ENCODE measurements around the gene TMEM30A.

Gene TMEM30A

GRCh38 chr6:75249837-75250236 lies 34.8 kb downstream of the TMEM30A start:
- TF ChIP-seq EZH2phosphoT487 (IDR thresholded peaks at IDR 0.05; ENCODE audit: borderline replicate concordance): no peak
- Histone ChIP-seq H3K9me3 (ENCODE audit: insufficient read depth, low read depth, low read length) (no peaks in the 10 kb centered on the region), H3K27me3 (ENCODE audit: insufficient read depth, low read length, poor library complexity, severe bottlenecking) (peaks cover 30% of the 10 kb centered on the region), H3F3A (ENCODE audit: low read depth) (peaks cover 3% of the 10 kb centered on the region; the same call in 1 of the 2 replicates), H3K79me2 (ENCODE audit: insufficient read depth, low read length) (no peaks in the 10 kb centered on the region), H3K4me3 (ENCODE audit: low read length, poor library complexity, severe bottlenecking) (no peak overlapping the region), H3K9ac (ENCODE audit: low read depth, low read length, poor library complexity, severe bottlenecking) (no peak overlapping the region), H4K20me1 (ENCODE audit: insufficient read depth, low read length, poor library complexity, severe bottlenecking) (no peaks in the 10 kb centered on the region), H3K36me3 (ENCODE audit: insufficient read depth, low read length) (0 out of 2 replicates have a peak, but pooled peaks cover 6% of the 10 kb centered on the region), H3K4me2 (ENCODE audit: low read depth, low read length, poor library complexity, severe bottlenecking) (no peak overlapping the region), H3K9me2 (replicated peaks; ENCODE audit: low read depth, low read length) (no peaks in the 10 kb centered on the region), H2AFZ (ENCODE audit: low read length) (no peak overlapping the region), H3K4me1 (ENCODE audit: insufficient read depth, low read length, poor library complexity, severe bottlenecking) (no peaks in the 10 kb centered on the region)

- peaks cover 4% of the 10 kb centered on the region for H3K4me1 ChIP-seq (ENCODE audit: insufficient read depth, low read length, poor library complexity, severe bottlenecking)
These were observed 38.2 kb downstream of the TMEM30A start for GRCh38 chr6:75246386-75246785.

GRCh38 chr6:75244063-75244584 lies 40.5 kb downstream of the TMEM30A start:
- H3K9ac ChIP-seq (ENCODE audit: low read depth, low read length, poor library complexity, severe bottlenecking): peak overlapping the region; percentile 93
- H4K20me1 ChIP-seq (ENCODE audit: insufficient read depth, low read length, poor library complexity, severe bottlenecking): peaks cover 24% of the 10 kb centered on the region
- peaks cover 12% of the 10 kb centered on the region for H3K4me1 ChIP-seq (ENCODE audit: insufficient read depth, low read length, poor library complexity, severe bottlenecking)
- peak overlapping the region; percentile 59 for H3K4me2 ChIP-seq (ENCODE audit: low read depth, low read length, poor library complexity, severe bottlenecking)
- H3K4me3 ChIP-seq (ENCODE audit: low read length, poor library complexity, severe bottlenecking): peak overlapping the region; percentile 99
- H2AFZ ChIP-seq (ENCODE audit: low read length): peak overlapping the region; percentile 76
- H3K27me3 ChIP-seq (ENCODE audit: insufficient read depth, low read length, poor library complexity, severe bottlenecking): peaks cover 34% of the 10 kb centered on the region
- no peak for TF ChIP-seq EZH2phosphoT487 (IDR thresholded peaks at IDR 0.05; ENCODE audit: borderline replicate concordance)
- no peak for TF ChIP-seq CTCF (conservative IDR thresholded peaks at IDR 0.05; ENCODE audit: low read length)
- no peaks in the 10 kb centered on the region for H3K9me3 ChIP-seq (ENCODE audit: insufficient read depth, low read depth, low read length)
- H3K79me2 ChIP-seq (ENCODE audit: insufficient read depth, low read length): peaks cover 34% of the 10 kb centered on the region
- no peaks in the 10 kb centered on the region for H3K9me2 ChIP-seq (replicated peaks; ENCODE audit: low read depth, low read length)
- H3K36me3 ChIP-seq (ENCODE audit: insufficient read depth, low read length): peaks cover 4% of the 10 kb centered on the region; the same call in 1 of the 2 replicates
- peaks cover 3% of the 10 kb centered on the region; the same call in 1 of the 2 replicates for H3F3A ChIP-seq (ENCODE audit: low read depth)

More at GRCh38 chr6:75246386-75246785, 38.2 kb downstream of the TMEM30A start:
- Histone ChIP-seq H3K4me3 (ENCODE audit: low read length, poor library complexity, severe bottlenecking) (no peak overlapping the region), H3K9me3 (ENCODE audit: insufficient read depth, low read depth, low read length) (no peaks in the 10 kb centered on the region), H3K9me2 (replicated peaks; ENCODE audit: low read depth, low read length) (no peaks in the 10 kb centered on the region), H2AFZ (ENCODE audit: low read length) (no peak overlapping the region), H3F3A (ENCODE audit: low read depth) (peaks cover 3% of the 10 kb centered on the region; the same call in 1 of the 2 replicates), H3K36me3 (ENCODE audit: insufficient read depth, low read length) (no peaks in the 10 kb centered on the region), H3K4me2 (ENCODE audit: low read depth, low read length, poor library complexity, severe bottlenecking) (no peak overlapping the region), H3K27me3 (ENCODE audit: insufficient read depth, low read length, poor library complexity, severe bottlenecking) (peaks cover 34% of the 10 kb centered on the region), H3K79me2 (ENCODE audit: insufficient read depth, low read length) (peaks cover 21% of the 10 kb centered on the region), H3K9ac (ENCODE audit: low read depth, low read length, poor library complexity, severe bottlenecking) (no peak overlapping the region), H4K20me1 (ENCODE audit: insufficient read depth, low read length, poor library complexity, severe bottlenecking) (peaks cover 11% of the 10 kb centered on the region)
- TF ChIP-seq CTCF (conservative IDR thresholded peaks at IDR 0.05; ENCODE audit: low read length) (no peak), EZH2phosphoT487 (IDR thresholded peaks at IDR 0.05; ENCODE audit: borderline replicate concordance) (no peak)
